ENCODE results near the gene DYNC1I1. TPM values are rescaled to one million over a fixed set of nuclear protein-coding genes. Genes with fewer than 3 reads are reported as not detected.

DYNC1I1 gene
- total and polyA plus RNA-seq, 2 experiments from 2014 or later: 20.6 to 24.4 TPM

DNA sequence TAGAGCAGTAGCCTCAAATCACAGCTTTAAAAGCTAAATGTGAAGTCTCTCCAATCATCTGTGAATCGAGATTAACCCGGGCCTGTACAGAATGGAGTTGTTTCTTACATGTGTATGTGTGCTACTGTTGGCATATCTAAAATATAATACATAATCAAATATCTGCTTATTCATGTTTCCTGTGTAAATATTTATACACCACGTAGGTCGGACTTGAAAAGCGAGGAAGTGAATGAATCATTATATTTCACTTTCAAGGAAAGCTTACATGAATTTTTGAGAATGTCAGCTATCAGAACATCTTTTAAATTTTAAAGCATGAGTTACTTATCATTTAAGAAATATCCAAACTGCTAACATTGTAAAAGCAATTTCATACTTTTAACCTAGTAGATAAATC, 316.2 kb downstream of the DYNC1I1 start:
- Histone ChIP-seq H3K9me3 (ENCODE audit: low read depth) (no peaks in the 10 kb centered on the region), H3K4me3 (no peak overlapping the region), H3K27ac (no peak overlapping the region), H3K27me3 (no peaks in the 10 kb centered on the region), H3K36me3 (no peaks in the 10 kb centered on the region), H3K4me1 (ENCODE audit: low read depth) (no peaks in the 10 kb centered on the region)
- no peak for DNase-seq (ENCODE audit: low read depth in 1 of 2, low spot score in 1 of 2)
- TF ChIP-seq, protein P1, sequence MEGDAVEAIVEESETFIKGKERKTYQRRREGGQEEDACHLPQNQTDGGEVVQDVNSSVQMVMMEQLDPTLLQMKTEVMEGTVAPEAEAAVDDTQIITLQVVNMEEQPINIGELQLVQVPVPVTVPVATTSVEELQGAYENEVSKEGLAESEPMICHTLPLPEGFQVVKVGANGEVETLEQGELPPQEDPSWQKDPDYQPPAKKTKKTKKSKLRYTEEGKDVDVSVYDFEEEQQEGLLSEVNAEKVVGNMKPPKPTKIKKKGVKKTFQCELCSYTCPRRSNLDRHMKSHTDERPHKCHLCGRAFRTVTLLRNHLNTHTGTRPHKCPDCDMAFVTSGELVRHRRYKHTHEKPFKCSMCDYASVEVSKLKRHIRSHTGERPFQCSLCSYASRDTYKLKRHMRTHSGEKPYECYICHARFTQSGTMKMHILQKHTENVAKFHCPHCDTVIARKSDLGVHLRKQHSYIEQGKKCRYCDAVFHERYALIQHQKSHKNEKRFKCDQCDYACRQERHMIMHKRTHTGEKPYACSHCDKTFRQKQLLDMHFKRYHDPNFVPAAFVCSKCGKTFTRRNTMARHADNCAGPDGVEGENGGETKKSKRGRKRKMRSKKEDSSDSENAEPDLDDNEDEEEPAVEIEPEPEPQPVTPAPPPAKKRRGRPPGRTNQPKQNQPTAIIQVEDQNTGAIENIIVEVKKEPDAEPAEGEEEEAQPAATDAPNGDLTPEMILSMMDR (IDR thresholded peaks at IDR 0.05; ENCODE audit: low read depth, low read length): no peak

DNA sequence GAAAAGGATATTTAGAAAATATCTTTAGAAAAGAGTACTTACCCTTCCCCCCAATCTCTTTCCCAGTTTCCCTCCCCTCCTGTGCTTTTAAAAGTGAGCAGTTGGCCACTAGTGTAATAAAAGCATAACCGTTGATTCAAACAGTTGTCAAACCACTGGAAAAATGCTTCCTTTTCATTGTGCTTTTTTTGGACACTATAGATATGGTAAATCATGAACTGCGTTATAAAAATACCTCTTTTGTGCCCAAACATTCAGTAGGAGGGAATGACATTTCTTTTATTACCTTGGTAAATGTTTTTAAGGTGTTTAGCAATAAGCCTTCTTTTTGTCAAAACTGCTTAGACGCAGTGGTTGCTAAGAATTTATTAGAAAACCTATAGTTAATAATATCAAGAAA, 317.2 kb downstream of the DYNC1I1 start:
- TF ChIP-seq, protein P1 (IDR thresholded peaks at IDR 0.05; ENCODE audit: low read depth, low read length): no peak
- no peaks in the 10 kb centered on the region for H3K27me3 ChIP-seq
- DNase-seq (ENCODE audit: low read depth in 1 of 2, low spot score in 1 of 2): no peak
- no peaks in the 10 kb centered on the region for H3K4me1 ChIP-seq (ENCODE audit: low read depth)
- no peak overlapping the region for H3K4me3 ChIP-seq
- no peaks in the 10 kb centered on the region for H3K9me3 ChIP-seq (ENCODE audit: low read depth)
- H3K27ac ChIP-seq: no peak overlapping the region
- no peaks in the 10 kb centered on the region for H3K36me3 ChIP-seq

DNA sequence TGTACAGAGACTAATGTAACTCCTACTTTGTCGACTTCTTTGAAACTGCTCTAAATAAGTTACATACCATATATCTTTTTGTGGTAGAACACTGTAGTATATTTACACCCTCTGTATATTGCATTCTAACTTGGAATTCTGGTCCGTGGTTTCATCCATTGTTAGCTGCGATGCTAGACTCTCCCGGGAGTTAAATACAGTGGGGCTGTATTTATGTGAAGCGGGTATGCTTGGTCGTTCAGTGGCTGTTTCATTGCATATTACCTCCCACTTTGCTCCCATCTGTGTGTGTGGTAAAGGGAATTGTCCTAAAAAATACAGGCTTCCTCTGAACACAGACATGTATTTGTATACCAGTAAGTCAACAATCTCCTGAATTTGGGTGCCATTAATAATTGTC, 318.4 kb downstream of the DYNC1I1 start:
- TF ChIP-seq, protein P1 (IDR thresholded peaks at IDR 0.05; ENCODE audit: low read depth, low read length): no peak
- Histone ChIP-seq H3K27me3 (no peaks in the 10 kb centered on the region), H3K4me1 (ENCODE audit: low read depth) (no peaks in the 10 kb centered on the region), H3K9me3 (ENCODE audit: low read depth) (no peaks in the 10 kb centered on the region), H3K36me3 (no peaks in the 10 kb centered on the region), H3K4me3 (no peak overlapping the region), H3K27ac (no peak overlapping the region)
- no peak for DNase-seq (ENCODE audit: low read depth in 1 of 2, low spot score in 1 of 2)

DNA sequence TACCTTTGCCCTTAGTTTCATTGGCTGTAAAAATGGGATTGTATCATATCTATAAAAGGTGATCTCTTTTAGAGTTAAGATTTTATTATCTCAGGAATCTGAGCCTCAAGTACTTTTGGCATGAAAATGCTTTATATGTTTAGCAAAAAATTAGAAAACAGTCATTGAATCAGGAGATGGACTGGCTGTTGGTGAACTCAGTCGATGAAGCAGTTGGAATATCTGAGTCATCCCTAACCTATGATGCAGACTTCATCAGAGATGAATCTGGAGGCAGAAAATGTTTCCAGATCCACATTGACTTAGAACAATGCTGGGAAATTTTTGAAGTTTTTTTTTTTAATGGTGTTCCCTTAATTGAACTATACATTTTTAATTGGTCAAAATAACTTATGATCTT, 321.1 kb downstream of the DYNC1I1 start:
- Histone ChIP-seq H3K4me3 (no peak overlapping the region), H3K36me3 (no peaks in the 10 kb centered on the region), H3K4me1 (ENCODE audit: low read depth) (no peaks in the 10 kb centered on the region), H3K9me3 (ENCODE audit: low read depth) (no peaks in the 10 kb centered on the region), H3K27me3 (no peaks in the 10 kb centered on the region), H3K27ac (no peak overlapping the region)
- DNase-seq (ENCODE audit: low read depth in 1 of 2, low spot score in 1 of 2): peak in 1 of 2 donors; percentile 43
- TF ChIP-seq, protein P1 (IDR thresholded peaks at IDR 0.05; ENCODE audit: low read depth, low read length): no peak

DNA sequence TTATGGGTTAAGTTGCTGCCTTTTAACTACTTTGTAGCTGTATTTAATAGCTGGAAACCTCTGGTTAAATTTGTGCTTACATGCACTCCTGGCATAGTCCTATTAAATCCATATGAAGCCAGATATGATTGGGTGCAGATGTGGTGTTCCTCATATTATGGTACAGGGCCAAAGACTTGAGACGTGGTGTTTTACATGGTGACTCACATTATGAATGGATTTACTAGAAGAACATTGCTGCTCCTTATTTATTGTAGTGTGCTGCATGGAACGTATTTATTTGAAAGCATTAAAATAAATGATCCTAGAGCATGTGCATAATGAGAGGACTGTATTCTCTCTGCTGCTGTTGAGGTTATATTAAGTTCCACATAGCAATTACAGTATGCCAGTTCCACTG, 325.5 kb downstream of the DYNC1I1 start:
- Histone ChIP-seq H3K4me3 (no peak overlapping the region), H3K27me3 (no peaks in the 10 kb centered on the region), H3K9me3 (ENCODE audit: low read depth) (no peaks in the 10 kb centered on the region), H3K36me3 (no peaks in the 10 kb centered on the region), H3K27ac (no peak overlapping the region), H3K4me1 (ENCODE audit: low read depth) (no peaks in the 10 kb centered on the region)
- TF ChIP-seq, protein P1 (IDR thresholded peaks at IDR 0.05; ENCODE audit: low read depth, low read length): no peak
- DNase-seq (ENCODE audit: low read depth in 1 of 2, low spot score in 1 of 2): no peak

DNA sequence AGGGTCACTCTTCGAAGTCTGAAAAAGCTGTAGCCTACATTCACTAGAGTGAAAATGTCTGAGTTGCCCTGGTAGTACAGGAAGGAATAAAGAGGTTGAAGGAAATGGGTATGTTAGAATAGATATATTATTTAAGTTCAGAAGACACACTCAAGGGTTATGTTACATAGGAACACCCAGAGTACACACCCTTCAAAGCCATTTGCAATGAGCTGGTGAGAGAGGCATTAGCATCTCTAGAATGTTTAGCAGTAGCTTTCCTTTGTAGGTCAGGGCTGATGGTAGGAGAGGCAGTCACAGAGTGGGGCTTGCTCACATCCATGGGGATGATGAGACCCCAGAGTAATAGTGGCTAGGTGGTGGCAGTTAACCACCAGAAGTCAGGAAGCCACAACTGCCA, 328.4 kb downstream of the DYNC1I1 start:
- no peak for DNase-seq (ENCODE audit: low read depth in 1 of 2, low spot score in 1 of 2)
- Histone ChIP-seq H3K36me3 (no peaks in the 10 kb centered on the region), H3K9me3 (ENCODE audit: low read depth) (no peaks in the 10 kb centered on the region), H3K4me1 (ENCODE audit: low read depth) (no peaks in the 10 kb centered on the region), H3K27ac (no peak overlapping the region), H3K27me3 (no peaks in the 10 kb centered on the region), H3K4me3 (no peak overlapping the region)
- TF ChIP-seq, protein P1 (IDR thresholded peaks at IDR 0.05; ENCODE audit: low read depth, low read length): no peak
